K562 (cell line): ENCODE data around the gene CRYGA.

Experiments
- BRCA1 ChIP-seq, 2 experiments: fragments of 450-650 bp in 1 of 2; sonication (generic) in 1 of 2; formaldehyde crosslinking in 1 of 2; IDR thresholded peaks; 2 replicates each; pipeline versions ENCODE4 v1.5.0 to v1.6.1; 2017 to 2020; ENCODE audit warnings: mild to moderate bottlenecking in 1 of 2, missing genetic modification reagents in 1 of 2
- CTCF ChIP-seq, 3 experiments: IDR thresholded peaks in 2 of 3; conservative IDR thresholded peaks in 1 of 3; 2 replicates each; pipeline ENCODE4 v1.5.1; 2011 to 2012; ENCODE audit warnings: low read length in 3 of 3, mild to moderate bottlenecking in 3 of 3, control low read depth in 2 of 3, improper control_type of control experiment in 1 of 3, inconsistent platforms in 1 of 3, low read depth in 1 of 3, mixed read lengths in 1 of 3, moderate library complexity in 1 of 3; ENCODE audit not compliant: insufficient read depth in 2 of 3
- MXD1 ChIP-seq: fragments of 250-450 bp; sonication (Bioruptor Pico); IDR thresholded peaks from 2 replicates; pipeline ENCODE4 v1.8.0; 2021; ENCODE audit warnings: borderline replicate concordance, mild to moderate bottlenecking, moderate library complexity; ENCODE audit not compliant: poor library complexity, severe bottlenecking
- SMC3 ChIP-seq: conservative IDR thresholded peaks from 2 replicates; pipeline ENCODE4 v1.6.1; 2011; ENCODE audit warnings: low read depth, low read length, improper control_type of control experiment; ENCODE audit not compliant: insufficient read depth
- ZBTB11 ChIP-seq, 3 experiments: fragments of 200-800 bp in 1 of 3; fragments of 250-450 bp in 1 of 3; fragments of 450-650 bp in 1 of 3; sonication (Bioruptor Pico) in 1 of 3; sonication (Bioruptor generic) in 1 of 3; formaldehyde crosslinking in 1 of 3; IDR thresholded peaks; 2 replicates each; pipeline versions ENCODE4 v1.6.1 to v1.8.0; 2016 to 2022; ENCODE audit warnings: mild to moderate bottlenecking in 2 of 3, missing genetic modification characterization in 2 of 3, missing compliant biosample characterization in 1 of 3, moderate library complexity in 1 of 3
- ZNF280B ChIP-seq: fragments of 250-450 bp; sonication (Bioruptor Pico); IDR thresholded peaks from 2 replicates; pipeline ENCODE4 v1.5.1; 2021; ENCODE audit warnings: mild to moderate bottlenecking
- ZNF282 ChIP-seq: sonication (generic); formaldehyde crosslinking; IDR thresholded peaks from 2 replicates; pipeline ENCODE4 v1.8.1; 2023; ENCODE audit warnings: missing genetic modification reagents

GRCh38 chr2:208129744-208130711, 33.4 kb downstream of the CRYGA start, which contains the start of gene CRYGC:
- TF ChIP-seq CTCF (IDR thresholded peaks at IDR 0.05 in 2 of 3, conservative IDR thresholded peaks at IDR 0.05 in 1 of 3; ENCODE audit: insufficient read depth in 2 of 3, low read depth in 1 of 3, low read length in 3 of 3) (no peak), ZNF280B (CRISPR knock-in tag) (no peak), ZBTB11 (CRISPR knock-in tag; IDR thresholded peaks at IDR 0.05) (no peak), BRCA1 (IDR thresholded peaks at IDR 0.05) (no peak), BRCA1 (CRISPR knock-in tag; IDR thresholded peaks at IDR 0.05) (no peak), MXD1 (CRISPR knock-in tag) (no peak), ZNF282 (CRISPR knock-in tag) (no peak), SMC3 (no peak)
